Gastroesophageal sphincter (tissue), 3 donors: ENCODE results near the gene PCDHGA7.

Experiments used
- CTCF ChIP-seq, 4 experiments: fragments of 200-600 bp in 2 of 4; fragments of 450-650 bp in 2 of 4; sonication (generic) in 1 of 4; IDR thresholded peaks; one replicate each; pipeline ENCODE4 v1.5.1; 2017 to 2019; ENCODE audit warnings: antibody characterized with exemption in 4 of 4, mild to moderate bottlenecking in 2 of 4, moderate library complexity in 2 of 4
- EP300 ChIP-seq: sonication (generic); formaldehyde crosslinking; IDR thresholded peaks from one replicate; pipeline ENCODE4 v1.6.1; 2017; ENCODE audit warnings: antibody characterized with exemption, mild to moderate bottlenecking
- POLR2A ChIP-seq, 2 donors: fragments of 450-650 bp; IDR thresholded peaks; one replicate each; pipeline ENCODE4 v1.6.1; 2017; ENCODE audit warnings: antibody characterized with exemption in 2 of 2, mild to moderate bottlenecking in 2 of 2, moderate library complexity in 1 of 2
- POLR2AphosphoS5 ChIP-seq: sonication (generic); formaldehyde crosslinking; IDR thresholded peaks from one replicate; pipeline ENCODE4 v1.6.1; 2017; ENCODE audit warnings: antibody characterized with exemption

- TF ChIP-seq EP300 (no peak), CTCF (IDR thresholded peaks at IDR 0.05) (peak in 3 of 4 experiments; percentile 23 to 38 (median 30)), POLR2A (IDR thresholded peaks at IDR 0.05) (no peak), POLR2AphosphoS5 (no peak)
Measured at GRCh38 chr5:141338538-141339306, 43.8 kb upstream of the PCDHGA7 start, which contains the start of gene PCDHGA2.
